Tibial nerve (tissue), 4 donors: ENCODE results near the gene SMIM14.

ENCODE experiments used
- EP300 ChIP-seq, 2 donors: sonication (generic); formaldehyde crosslinking; IDR thresholded peaks; one replicate each; pipeline ENCODE4 v1.6.1; 2017; ENCODE audit warnings: antibody characterized with exemption in 2 of 2, mild to moderate bottlenecking in 1 of 2
- POLR2A ChIP-seq, 2 donors: fragments of 450-650 bp; IDR thresholded peaks; one replicate each; pipeline ENCODE4 v1.6.1; 2017; ENCODE audit warnings: antibody characterized with exemption in 2 of 2, mild to moderate bottlenecking in 2 of 2, moderate library complexity in 2 of 2
- TF ChIP-seq, protein P1 (sequence below), 5 experiments: fragments of 200-600 bp in 3 of 5; fragments of 450-650 bp in 2 of 5; sonication (generic) in 3 of 5; IDR thresholded peaks; one replicate each; pipeline ENCODE4 v1.5.1; 2016 to 2019; ENCODE audit warnings: antibody characterized with exemption in 5 of 5, mild to moderate bottlenecking in 3 of 5, moderate library complexity in 2 of 5

DNA sequence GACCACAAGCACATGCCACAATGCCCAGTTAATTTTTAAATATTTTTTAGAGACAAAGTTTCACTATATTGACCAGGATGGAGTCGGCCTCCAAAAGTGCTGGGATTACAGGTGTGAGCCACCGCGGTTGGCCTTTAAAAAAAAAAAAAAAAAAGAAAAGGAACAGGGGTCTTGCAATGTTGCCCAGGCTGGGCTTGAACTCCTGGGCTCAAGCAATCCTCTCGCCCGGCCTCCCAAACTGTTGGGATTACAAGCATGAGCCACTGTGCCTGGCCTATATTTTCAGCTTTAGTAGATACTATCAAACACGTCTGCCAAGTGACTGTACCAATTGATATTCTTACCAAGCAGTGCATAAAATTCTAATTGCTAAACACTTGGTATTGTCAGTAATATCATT is 120.2 kb downstream of the SMIM14 start:
- TF ChIP-seq POLR2A (IDR thresholded peaks at IDR 0.05): no peak
- TF ChIP-seq, protein P1, sequence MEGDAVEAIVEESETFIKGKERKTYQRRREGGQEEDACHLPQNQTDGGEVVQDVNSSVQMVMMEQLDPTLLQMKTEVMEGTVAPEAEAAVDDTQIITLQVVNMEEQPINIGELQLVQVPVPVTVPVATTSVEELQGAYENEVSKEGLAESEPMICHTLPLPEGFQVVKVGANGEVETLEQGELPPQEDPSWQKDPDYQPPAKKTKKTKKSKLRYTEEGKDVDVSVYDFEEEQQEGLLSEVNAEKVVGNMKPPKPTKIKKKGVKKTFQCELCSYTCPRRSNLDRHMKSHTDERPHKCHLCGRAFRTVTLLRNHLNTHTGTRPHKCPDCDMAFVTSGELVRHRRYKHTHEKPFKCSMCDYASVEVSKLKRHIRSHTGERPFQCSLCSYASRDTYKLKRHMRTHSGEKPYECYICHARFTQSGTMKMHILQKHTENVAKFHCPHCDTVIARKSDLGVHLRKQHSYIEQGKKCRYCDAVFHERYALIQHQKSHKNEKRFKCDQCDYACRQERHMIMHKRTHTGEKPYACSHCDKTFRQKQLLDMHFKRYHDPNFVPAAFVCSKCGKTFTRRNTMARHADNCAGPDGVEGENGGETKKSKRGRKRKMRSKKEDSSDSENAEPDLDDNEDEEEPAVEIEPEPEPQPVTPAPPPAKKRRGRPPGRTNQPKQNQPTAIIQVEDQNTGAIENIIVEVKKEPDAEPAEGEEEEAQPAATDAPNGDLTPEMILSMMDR (IDR thresholded peaks at IDR 0.05): no peak
- TF ChIP-seq EP300 (IDR thresholded peaks at IDR 0.05): no peak
